SK-N-SH (cell line): ENCODE results near the gene THSD4. TPM values are rescaled to one million over a fixed set of nuclear protein-coding genes. Genes with fewer than 3 reads are reported as not detected.

Experiments
- CTCF ChIA-PET: fragments of 300-600, 350-600 bp; formaldehyde crosslinking; extraction: SDS; loops from one replicate; lab custom pipeline; 2021; lab: Yijun Ruan, JAX
- POLR2A ChIA-PET: fragments of 350-600 bp; sonication (Branson Sonifier 250); formaldehyde crosslinking; extraction: SDS; loops from one replicate; lab custom pipeline; 2020; ENCODE audit warnings: antibody characterized with exemption, inconsistent platforms; lab: Yijun Ruan, JAX
- DNase-seq: peaks from one replicate; pipeline ENCODE4 v3.0.0; 2012
- H2AFZ ChIP-seq: fragments of 200-600 bp; sonication (generic); 2 replicates; pipeline ENCODE4 v1.8.1; 2016; ENCODE audit warnings: antibody characterized with exemption, mild to moderate bottlenecking, low read depth
- H3F3A ChIP-seq: fragments of 200-600 bp; sonication (generic); replicated peaks from 2 replicates; pipeline ENCODE3; 2016; ENCODE audit warnings: antibody characterized with exemption, mild to moderate bottlenecking; ENCODE audit not compliant: insufficient read depth
- H3K27ac ChIP-seq, 2 experiments: fragments of 200-500 bp in 1 of 2; fragments of 200-600 bp in 1 of 2; sonication (Bioruptor generic) in 1 of 2; sonication (generic), shearing (Covaris generic) in 1 of 2; 2 replicates each; pipeline versions ENCODE4 v1.5.1 to v1.6.1; 2014 to 2016; ENCODE audit warnings: low read depth in 2 of 2, inconsistent platforms in 1 of 2, low read length in 1 of 2, mild to moderate bottlenecking in 1 of 2, mixed read lengths in 1 of 2
- H3K27me3 ChIP-seq: fragments of 200-600 bp; sonication (generic), shearing (Covaris generic); 2 replicates; pipeline ENCODE4 v1.6.1; 2016; ENCODE audit warnings: mixed run types; ENCODE audit not compliant: insufficient read depth
- H3K36me3 ChIP-seq, 2 experiments: fragments of 200-500 bp in 1 of 2; fragments of 200-600 bp in 1 of 2; sonication (Bioruptor generic) in 1 of 2; sonication (generic) in 1 of 2; replicated peaks in 1 of 2; 2 replicates each; pipeline versions ENCODE3 to v1.5.1; 2014 to 2016; ENCODE audit warnings: low read length in 1 of 2, mild to moderate bottlenecking in 1 of 2; ENCODE audit not compliant: insufficient read depth in 2 of 2, control insufficient read depth in 1 of 2
- H3K4me1 ChIP-seq, 2 experiments: fragments of 200-500 bp in 1 of 2; fragments of 200-600 bp in 1 of 2; sonication (Bioruptor generic) in 1 of 2; sonication (generic), shearing (Covaris generic) in 1 of 2; 2 replicates each; pipeline versions ENCODE4 v1.5.1 to v1.6.1; 2014 to 2016; ENCODE audit warnings: low read depth in 1 of 2, low read length in 1 of 2, mixed run types in 1 of 2; ENCODE audit not compliant: insufficient read depth in 2 of 2, control insufficient read depth in 1 of 2
- H3K4me2 ChIP-seq: fragments of 200-600 bp; sonication (generic), shearing (Covaris generic); 2 replicates; pipeline ENCODE4 v1.6.1; 2017; ENCODE audit warnings: mixed run types
- H3K4me3 ChIP-seq, 2 experiments: fragments of 200-500 bp in 1 of 2; fragments of 200-600 bp in 1 of 2; sonication (Bioruptor generic) in 1 of 2; sonication (generic), shearing (Covaris generic) in 1 of 2; 2 replicates each; pipeline versions ENCODE4 v1.5.1 to v1.8.1; 2014 to 2016; ENCODE audit warnings: low read depth in 2 of 2, inconsistent platforms in 1 of 2, low read length in 1 of 2, mild to moderate bottlenecking in 1 of 2, mixed read lengths in 1 of 2, moderate library complexity in 1 of 2
- H3K79me2 ChIP-seq: fragments of 200-600 bp; sonication (generic); 2 replicates; pipeline ENCODE4 v1.8.1; 2017; ENCODE audit warnings: mild to moderate bottlenecking; ENCODE audit not compliant: insufficient read depth
- H3K9ac ChIP-seq: fragments of 200-600 bp; sonication (generic); 2 replicates; pipeline ENCODE4 v1.6.1; 2017; ENCODE audit warnings: mixed run types
- H3K9me2 ChIP-seq: fragments of 200-600 bp; sonication (generic); 2 replicates; pipeline ENCODE4 v1.6.1; 2017; ENCODE audit warnings: mixed run types
- H3K9me3 ChIP-seq: fragments of 200-600 bp; sonication (generic); 2 replicates; pipeline ENCODE4 v1.6.1; 2017; ENCODE audit warnings: mixed run types, mild to moderate bottlenecking, moderate library complexity
- H4K20me1 ChIP-seq: fragments of 200-600 bp; sonication (generic); 2 replicates; pipeline ENCODE4 v1.6.1; 2017; ENCODE audit warnings: mild to moderate bottlenecking, mixed run types; ENCODE audit not compliant: insufficient read depth
- ELF1 ChIP-seq: IDR thresholded peaks from 2 replicates; pipeline ENCODE4 v1.4.0; 2012
- EP300 ChIP-seq, 2 experiments: IDR thresholded peaks; 2 replicates each; pipeline versions ENCODE4 v1.4.0 to v1.6.1; 2012; ENCODE audit warnings: borderline replicate concordance in 1 of 2, low read depth in 1 of 2, low read length in 1 of 2
- FOXJ3 ChIP-seq: sonication (generic); formaldehyde crosslinking; IDR thresholded peaks from 2 replicates; pipeline ENCODE4 v1.5.1; 2020; ENCODE audit warnings: mild to moderate bottlenecking, missing genetic modification reagents
- GATA2 ChIP-seq: sonication (generic); formaldehyde crosslinking; IDR thresholded peaks from 2 replicates; pipeline ENCODE4 v1.5.0; 2020; ENCODE audit warnings: mild to moderate bottlenecking, missing genetic modification reagents
- MAX ChIP-seq: IDR thresholded peaks from 2 replicates; pipeline ENCODE4 v1.4.0; 2012; ENCODE audit warnings: low read depth
- MXI1 ChIP-seq: IDR thresholded peaks from 2 replicates; pipeline ENCODE4 v1.6.1; 2012; ENCODE audit warnings: mild to moderate bottlenecking, low read depth, low read length, improper control_type of control experiment
- NFIC ChIP-seq: IDR thresholded peaks from 2 replicates; pipeline ENCODE4 v1.4.0; 2012; ENCODE audit warnings: borderline replicate concordance
- POLR2AphosphoS5 ChIP-seq: IDR thresholded peaks from 2 replicates; pipeline ENCODE4 v1.6.1; 2012; ENCODE audit warnings: low read depth, low read length
- RAD21 ChIP-seq: IDR thresholded peaks from 2 replicates; pipeline ENCODE4 v1.6.1; 2012; ENCODE audit warnings: mild to moderate bottlenecking, low read length
- SIN3A ChIP-seq: IDR thresholded peaks from 2 replicates; pipeline ENCODE4 v1.6.1; 2012; ENCODE audit warnings: low read depth, mild to moderate bottlenecking, low read length, moderate library complexity, borderline replicate concordance
- SMC3 ChIP-seq: IDR thresholded peaks from 2 replicates; pipeline ENCODE4 v1.6.1; 2012; ENCODE audit warnings: low read depth, low read length, improper control_type of control experiment
- WGBS: methylation state at CpG from one replicate; pipeline ENCODE4 v1.1.6; 2017; ENCODE audit warnings: low lambda C conversion rate; 5-methylcytosine and 5-hydroxymethylcytosine counted together
- polyA plus RNA-seq, 3 experiments: library from polyadenylated mRNA; depleted of rRNA; stranded (reverse); fragments of >200 nt; gene quantifications; 2 replicates each; pipeline ENCODE4 v1.2.3, GENCODE V29; 2012
- TF ChIP-seq, protein P1 (sequence below): IDR thresholded peaks from 2 replicates; pipeline ENCODE4 v1.4.0; 2012; ENCODE audit warnings: low read depth, borderline replicate concordance
- TF ChIP-seq, protein P2 (sequence below): fragments of 150-350 bp; IDR thresholded peaks from 2 replicates; pipeline ENCODE4 v1.6.1; 2016; ENCODE audit warnings: mild to moderate bottlenecking, low read depth, low read length

THSD4 gene
- polyA plus RNA-seq, 1 of the 3 experiments (the other 2 are of a cell fraction): 79.1 TPM

DNA sequence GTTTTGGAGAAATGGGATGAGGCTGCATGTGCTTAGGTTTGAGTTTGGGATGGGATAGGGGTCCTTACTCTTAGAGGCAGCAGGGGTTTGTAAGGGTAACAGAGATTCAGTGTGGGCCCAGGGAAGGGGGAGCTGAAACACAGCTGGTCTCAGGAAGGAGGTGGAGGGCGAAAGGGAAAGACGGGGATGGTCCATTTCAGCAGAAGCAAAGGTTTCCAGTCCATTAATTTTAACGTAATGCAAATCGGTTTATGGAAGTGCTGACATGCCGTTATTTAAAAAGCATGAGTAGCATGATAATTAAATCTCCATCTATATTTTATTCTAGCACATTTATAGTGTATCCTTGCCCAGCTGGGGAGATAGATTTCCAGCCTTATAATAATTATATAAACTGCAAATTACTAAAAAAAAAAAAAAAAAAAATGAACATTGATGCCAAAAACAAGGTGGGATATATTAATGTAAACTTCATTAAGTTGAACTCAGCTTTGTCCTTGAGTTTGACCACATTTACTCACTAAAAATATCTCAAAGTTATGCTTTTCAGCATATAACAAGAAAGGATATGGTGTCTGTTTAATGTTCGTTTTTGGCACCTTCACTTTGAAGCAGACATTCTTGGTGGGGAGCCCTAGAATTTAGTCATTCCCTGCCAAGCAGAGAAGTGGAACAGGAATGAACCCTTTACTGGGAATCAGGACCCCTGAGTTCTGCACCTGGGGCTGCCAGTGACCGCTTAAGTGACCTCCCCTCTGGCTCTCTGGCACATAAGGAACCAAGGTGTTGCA lies 234.7 kb downstream of the THSD4 start:
- POLR2A ChIA-PET: no interaction called here

DNA sequence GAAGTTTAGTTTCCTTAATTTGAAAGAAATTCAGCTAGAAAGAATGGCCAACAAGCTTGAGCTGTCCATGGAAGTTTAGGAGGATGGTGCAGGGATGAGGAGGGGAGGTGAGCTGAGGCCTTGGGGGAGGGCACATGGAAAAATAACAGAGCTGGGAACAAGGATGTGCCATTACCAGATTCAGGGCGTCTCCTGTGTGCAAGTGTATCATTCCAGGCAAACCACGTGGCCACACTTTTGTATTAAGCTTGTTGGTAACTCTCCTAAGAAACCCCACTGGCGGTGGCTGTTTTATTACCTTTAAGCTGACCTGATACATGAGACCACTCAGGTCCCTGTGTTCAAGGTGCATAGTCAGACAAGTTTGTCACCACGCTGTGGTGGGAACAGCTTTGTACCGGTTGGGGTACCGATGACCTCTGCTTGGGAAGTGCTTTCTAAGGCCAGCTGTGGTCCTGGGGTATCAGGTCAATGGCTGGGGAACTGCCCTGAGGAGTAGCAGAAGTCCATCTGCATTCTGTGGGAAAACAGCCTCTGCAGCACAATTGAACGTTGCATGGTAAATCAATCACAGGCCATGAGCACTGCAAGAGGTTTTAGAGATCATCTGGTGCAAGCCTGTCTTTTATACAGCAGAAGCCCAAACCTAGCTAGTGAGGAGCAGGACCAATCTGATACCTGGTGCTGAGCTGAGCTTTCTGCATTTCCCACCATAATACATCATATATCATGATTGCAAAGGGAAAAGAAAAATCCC lies 235.5 kb downstream of the THSD4 start:
- 98% methylated on average over 5 of the region's 7 CpGs for WGBS
- no peaks in the 10 kb centered on the region for H3F3A ChIP-seq
- H3K4me3 ChIP-seq: no peak overlapping the region
- no peaks in the 10 kb centered on the region for H4K20me1 ChIP-seq
- H3K9ac ChIP-seq: no peak overlapping the region
- H3K79me2 ChIP-seq: no peaks in the 10 kb centered on the region
- no peaks in the 10 kb centered on the region for H3K9me3 ChIP-seq
- ChIA-PET POLR2A (no interaction called here), CTCF (no interaction called here)
- no peak for DNase-seq
- no peaks in the 10 kb centered on the region for H3K9me2 ChIP-seq
- TF ChIP-seq RAD21: no peak
- no peak for TF ChIP-seq MXI1
- H3K27ac ChIP-seq: no peak overlapping the region
- peaks cover 6 to 13% of the 10 kb centered on the region in 2 experiments for H3K36me3 ChIP-seq
- no peak overlapping the region for H2AFZ ChIP-seq
- no peak overlapping the region for H3K4me2 ChIP-seq
- no peaks in the 10 kb centered on the region for H3K27me3 ChIP-seq
- no peaks in the 10 kb centered on the region; a peak in 1 of 4 replicates for H3K4me1 ChIP-seq

More for the DNA sequence above, 234.7 kb downstream of the THSD4 start:
- Histone ChIP-seq H3K4me2 (no peak overlapping the region), H3K9ac (no peak overlapping the region), H3K27ac (no peak overlapping the region), H3K9me3 (no peaks in the 10 kb centered on the region), H3K4me3 (no peak overlapping the region), H3K27me3 (no peaks in the 10 kb centered on the region), H3K79me2 (no peaks in the 10 kb centered on the region), H2AFZ (no peak overlapping the region), H3K9me2 (no peaks in the 10 kb centered on the region), H4K20me1 (no peaks in the 10 kb centered on the region), H3K36me3 (peaks cover 6 to 13% of the 10 kb centered on the region in 2 experiments), H3F3A (no peaks in the 10 kb centered on the region), H3K4me1 (no peaks in the 10 kb centered on the region; a peak in 1 of 4 replicates)
- WGBS: 92% methylated on average over 7 of the region's 7 CpGs
- DNase-seq: no peak
- CTCF ChIA-PET: no interaction called here
- TF ChIP-seq GATA2 (CRISPR knock-in tag) (no peak), MAX (no peak), FOXJ3 (CRISPR knock-in tag) (no peak), POLR2AphosphoS5 (no peak)
- TF ChIP-seq, all 33 proteins: peak for 0

- CTCF ChIA-PET: interaction anchor here (0.9 kb wide), 1 partner anchor 10 kb away, joined by 4 read pairs; no protein-coding TSS in a partner anchor
- H3K36me3 ChIP-seq: peaks cover 6 to 14% of the 10 kb centered on the region in 2 experiments
These were observed 236.9 kb downstream of the THSD4 start for GRCh38 chr15:71352125-71352524.

More at GRCh38 chr15:71352125-71352524, 236.9 kb downstream of the THSD4 start:
- no peak for DNase-seq
- no peaks in the 10 kb centered on the region for H3K9me3 ChIP-seq
- POLR2A ChIA-PET: no interaction called here
- H3K27me3 ChIP-seq: no peaks in the 10 kb centered on the region
- H3K27ac ChIP-seq: no peak overlapping the region
- peaks cover 0 to 5% of the 10 kb centered on the region in 2 experiments; a peak in 1 of 4 replicates for H3K4me1 ChIP-seq
- WGBS: 96% methylated on average over 5 of the region's 5 CpGs
- no peak overlapping the region for H3K4me3 ChIP-seq
- H3K79me2 ChIP-seq: no peaks in the 10 kb centered on the region
- no peak overlapping the region for H3K9ac ChIP-seq
- no peaks in the 10 kb centered on the region for H4K20me1 ChIP-seq
- no peak overlapping the region for H2AFZ ChIP-seq
- TF ChIP-seq, protein P1, sequence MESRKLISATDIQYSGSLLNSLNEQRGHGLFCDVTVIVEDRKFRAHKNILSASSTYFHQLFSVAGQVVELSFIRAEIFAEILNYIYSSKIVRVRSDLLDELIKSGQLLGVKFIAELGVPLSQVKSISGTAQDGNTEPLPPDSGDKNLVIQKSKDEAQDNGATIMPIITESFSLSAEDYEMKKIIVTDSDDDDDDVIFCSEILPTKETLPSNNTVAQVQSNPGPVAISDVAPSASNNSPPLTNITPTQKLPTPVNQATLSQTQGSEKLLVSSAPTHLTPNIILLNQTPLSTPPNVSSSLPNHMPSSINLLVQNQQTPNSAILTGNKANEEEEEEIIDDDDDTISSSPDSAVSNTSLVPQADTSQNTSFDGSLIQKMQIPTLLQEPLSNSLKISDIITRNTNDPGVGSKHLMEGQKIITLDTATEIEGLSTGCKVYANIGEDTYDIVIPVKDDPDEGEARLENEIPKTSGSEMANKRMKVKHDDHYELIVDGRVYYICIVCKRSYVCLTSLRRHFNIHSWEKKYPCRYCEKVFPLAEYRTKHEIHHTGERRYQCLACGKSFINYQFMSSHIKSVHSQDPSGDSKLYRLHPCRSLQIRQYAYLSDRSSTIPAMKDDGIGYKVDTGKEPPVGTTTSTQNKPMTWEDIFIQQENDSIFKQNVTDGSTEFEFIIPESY: no peak
- TF ChIP-seq NFIC (no peak), SMC3 (no peak), EP300 (IDR thresholded peaks at IDR 0.05; ENCODE audit: borderline replicate concordance in 1 of 2, low read depth in 1 of 2, low read length in 1 of 2) (no peak), MAX (no peak), SIN3A (no peak), RAD21 (no peak), ELF1 (no peak)
- TF ChIP-seq, protein P2, sequence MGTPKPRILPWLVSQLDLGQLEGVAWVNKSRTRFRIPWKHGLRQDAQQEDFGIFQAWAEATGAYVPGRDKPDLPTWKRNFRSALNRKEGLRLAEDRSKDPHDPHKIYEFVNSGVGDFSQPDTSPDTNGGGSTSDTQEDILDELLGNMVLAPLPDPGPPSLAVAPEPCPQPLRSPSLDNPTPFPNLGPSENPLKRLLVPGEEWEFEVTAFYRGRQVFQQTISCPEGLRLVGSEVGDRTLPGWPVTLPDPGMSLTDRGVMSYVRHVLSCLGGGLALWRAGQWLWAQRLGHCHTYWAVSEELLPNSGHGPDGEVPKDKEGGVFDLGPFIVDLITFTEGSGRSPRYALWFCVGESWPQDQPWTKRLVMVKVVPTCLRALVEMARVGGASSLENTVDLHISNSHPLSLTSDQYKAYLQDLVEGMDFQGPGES: no peak
- no peak overlapping the region for H3K4me2 ChIP-seq
- no peaks in the 10 kb centered on the region for H3K9me2 ChIP-seq
- no peaks in the 10 kb centered on the region for H3F3A ChIP-seq
